GM12891 (cell line): ENCODE data around the gene SCFD2.
"Not testable (repeated sequence)": the region's sequence is repeated elsewhere in the genome, so short reads cannot be mapped to it uniquely, and the experiment has no call there.

ENCODE experiments used
- DNase-seq: peaks from one replicate; pipeline ENCODE4 v3.0.0; 2011; ENCODE audit warnings: low spot score; ENCODE audit not compliant: insufficient read length
- FAIRE-seq: peaks from 2 replicates; lab custom pipeline; 2011; peaks lifted over from hg19 to GRCh38; lab: Jason Lieb, UNC
- PAX5 ChIP-seq: IDR thresholded peaks from 2 replicates; pipeline ENCODE4 v1.6.1; 2011; ENCODE audit warnings: low read length, moderate library complexity, mild to moderate bottlenecking; ENCODE audit not compliant: insufficient read depth, severe bottlenecking
- POLR2A ChIP-seq: IDR thresholded peaks from 2 replicates; pipeline ENCODE4 v1.6.1; 2011; ENCODE audit warnings: low read depth, low read length, control low read depth
- POLR2AphosphoS5 ChIP-seq: IDR thresholded peaks from 2 replicates; pipeline ENCODE4 v1.6.1; 2011; ENCODE audit warnings: low read depth, low read length, control low read depth
- POU2F2 ChIP-seq: IDR thresholded peaks from 2 replicates; pipeline ENCODE4 v1.6.1; 2011; ENCODE audit warnings: low read depth, mild to moderate bottlenecking, control low read depth, low read length, moderate library complexity
- SPI1 ChIP-seq: IDR thresholded peaks from 2 replicates; pipeline ENCODE4 v1.6.1; 2011; ENCODE audit warnings: low read depth, low read length, control low read depth
- TAF1 ChIP-seq: IDR thresholded peaks from 2 replicates; pipeline ENCODE4 v1.6.1; 2011; ENCODE audit warnings: low read depth, low read length, control low read depth

Gene SCFD2

GRCh38 chr4:53267026-53267425 lies 98.8 kb downstream of the SCFD2 start:
- FAIRE-seq (no peak), DNase-seq (no peak)
- TF ChIP-seq TAF1 (no peak), POLR2AphosphoS5 (no peak), SPI1 (no peak), POU2F2 (no peak), POLR2A (no peak), PAX5 (no peak)

- not testable (repeated sequence) for DNase-seq, FAIRE-seq
Observed at GRCh38 chr4:53255986-53256385, 109.9 kb downstream of the SCFD2 start.

- TF ChIP-seq PAX5 = no peak
- TF ChIP-seq POLR2AphosphoS5 = no peak
- TF ChIP-seq POLR2A = no peak
- no peak for TF ChIP-seq TAF1
- TF ChIP-seq SPI1 = no peak
- no peak for TF ChIP-seq POU2F2
- FAIRE-seq (no peak), DNase-seq (no peak)
Observed at GRCh38 chr4:53240573-53240972, 125.3 kb downstream of the SCFD2 start.

GRCh38 chr4:53238352-53238751 lies 127.5 kb downstream of the SCFD2 start:
- FAIRE-seq, DNase-seq: not testable (repeated sequence)

GRCh38 chr4:53237811-53238210 lies 128.1 kb downstream of the SCFD2 start:
- not testable (repeated sequence) for DNase-seq, FAIRE-seq

- not testable (repeated sequence) for FAIRE-seq, DNase-seq
Observed at GRCh38 chr4:53236624-53237023, 129.2 kb downstream of the SCFD2 start.

- FAIRE-seq (peak; percentile 13), DNase-seq (no peak)
- TF ChIP-seq SPI1 = peak; percentile 85
- TF ChIP-seq POLR2A = no peak
- no peak for TF ChIP-seq POU2F2
- TF ChIP-seq POLR2AphosphoS5 = no peak
- TF ChIP-seq TAF1 = no peak
- no peak for TF ChIP-seq PAX5
Observed at GRCh38 chr4:53235547-53235946, 130.3 kb downstream of the SCFD2 start.

- no peak for TF ChIP-seq POLR2AphosphoS5
- no peak for TF ChIP-seq SPI1
- FAIRE-seq (no peak), DNase-seq (no peak)
Observed at GRCh38 chr4:53234669-53235068, 131.2 kb downstream of the SCFD2 start.

- DNase-seq (no peak), FAIRE-seq (no peak)
- TF ChIP-seq SPI1 = no peak
- no peak for TF ChIP-seq PAX5
- TF ChIP-seq TAF1 = no peak
Observed at GRCh38 chr4:53234111-53234510, 131.8 kb downstream of the SCFD2 start.

- peak; percentile 9 for FAIRE-seq
- DNase-seq = no peak
- TF ChIP-seq POU2F2 (no peak), SPI1 (no peak), POLR2A (no peak), PAX5 (no peak)
Observed at GRCh38 chr4:53233114-53233795, 132.6 kb downstream of the SCFD2 start.

GRCh38 chr4:53232371-53232770 lies 133.5 kb downstream of the SCFD2 start:
- DNase-seq (no peak), FAIRE-seq (no peak)
- TF ChIP-seq PAX5 (no peak), POLR2A (no peak), SPI1 (no peak), TAF1 (no peak), POU2F2 (no peak), POLR2AphosphoS5 (no peak)

GRCh38 chr4:53228036-53228435 lies 137.8 kb downstream of the SCFD2 start:
- DNase-seq (no peak), FAIRE-seq (no peak)
- TF ChIP-seq SPI1 (no peak), TAF1 (no peak), PAX5 (no peak), POLR2A (no peak), POLR2AphosphoS5 (no peak), POU2F2 (no peak)

- TF ChIP-seq SPI1 (no peak), TAF1 (no peak), PAX5 (no peak), POU2F2 (no peak), POLR2A (no peak), POLR2AphosphoS5 (no peak)
- FAIRE-seq (no peak), DNase-seq (no peak)
Observed at GRCh38 chr4:53227451-53227850, 138.4 kb downstream of the SCFD2 start.
